SK-N-MC (cell line): ENCODE results near the gene ZC3H13.

ENCODE experiments used
- DNase-seq: peaks from one replicate; pipeline ENCODE4 v3.0.0-alpha.2; 2011; ENCODE audit warnings: low read depth, low spot score
- H3K27ac ChIP-seq: fragments of 200-600 bp; sonication (generic); 2 replicates; pipeline ENCODE4 v1.5.1; 2016; ENCODE audit warnings: mixed run types
- H3K36me3 ChIP-seq: fragments of 200-600 bp; sonication (generic); 2 replicates; pipeline ENCODE4 v1.6.1; 2017; ENCODE audit warnings: antibody characterized with exemption, low read length, mixed read lengths; ENCODE audit not compliant: insufficient read depth
- H3K4me3 ChIP-seq: fragments of 200-600 bp; sonication (generic); 2 replicates; pipeline ENCODE4 v1.5.1; 2016
- H3K9ac ChIP-seq: fragments of 200-600 bp; sonication (generic); 2 replicates; pipeline ENCODE4 v1.8.0; 2017; ENCODE audit warnings: mixed run types, mixed read lengths; ENCODE audit not compliant: insufficient read length
- H3K9me3 ChIP-seq: fragments of 200-600 bp; sonication (generic); 2 replicates; pipeline ENCODE4 v1.6.1; 2017; ENCODE audit warnings: low read depth, mild to moderate bottlenecking, antibody characterized with exemption, low read length, moderate library complexity, mixed read lengths
- EZH2 ChIP-seq: fragments of 200-600 bp; sonication (generic); IDR thresholded peaks from one replicate; pipeline ENCODE4 v1.6.1; 2017; ENCODE audit warnings: antibody characterized with exemption
- FOXP2 ChIP-seq: optimal IDR thresholded peaks from 2 replicates; pipeline ENCODE3; 2011; ENCODE audit warnings: mild to moderate bottlenecking, moderate library complexity; ENCODE audit not compliant: insufficient read depth; ENCODE audit errors: extremely low read length, control extremely low read depth
- POLR2AphosphoS5 ChIP-seq: IDR thresholded peaks from 2 replicates; pipeline ENCODE4 v1.6.1; 2012; ENCODE audit warnings: mild to moderate bottlenecking, low read depth, low read length, borderline replicate concordance

The ZC3H13 gene

GRCh38 chr13:46077265-46077664 lies 24.7 kb upstream of the ZC3H13 start:
- H3K27ac ChIP-seq = no peak overlapping the region
- TF ChIP-seq POLR2AphosphoS5 (no peak), EZH2 (no peak), FOXP2 (no peak)
- H3K9me3 ChIP-seq = no peaks in the 10 kb centered on the region; the same call in 1 of the 2 replicates
- no peak overlapping the region for H3K9ac ChIP-seq
- DNase-seq = no peak
- peaks cover 13% of the 10 kb centered on the region; the same call in 1 of the 2 replicates for H3K36me3 ChIP-seq
- no peak overlapping the region for H3K4me3 ChIP-seq

- Histone ChIP-seq H3K27ac (no peak overlapping the region), H3K9me3 (no peaks in the 10 kb centered on the region; the same call in 1 of the 2 replicates), H3K4me3 (no peak overlapping the region), H3K9ac (no peak overlapping the region), H3K36me3 (peaks cover 13% of the 10 kb centered on the region; the same call in 1 of the 2 replicates)
- no peak for DNase-seq
- TF ChIP-seq POLR2AphosphoS5 = no peak
- TF ChIP-seq FOXP2 = no peak
- TF ChIP-seq EZH2 = no peak
Observed at GRCh38 chr13:46076827-46077226, 24.3 kb upstream of the ZC3H13 start.

GRCh38 chr13:46075811-46076210 lies 23.3 kb upstream of the ZC3H13 start:
- TF ChIP-seq FOXP2 (no peak), EZH2 (no peak), POLR2AphosphoS5 (no peak)
- H3K9me3 ChIP-seq = no peaks in the 10 kb centered on the region; the same call in 1 of the 2 replicates
- DNase-seq = no peak
- H3K9ac ChIP-seq = no peak overlapping the region
- no peak overlapping the region for H3K27ac ChIP-seq
- H3K4me3 ChIP-seq = no peak overlapping the region
- peaks cover 13% of the 10 kb centered on the region; the same call in 1 of the 2 replicates for H3K36me3 ChIP-seq

- Histone ChIP-seq H3K4me3 (no peak overlapping the region), H3K9ac (no peak overlapping the region), H3K27ac (no peak overlapping the region), H3K9me3 (no peaks in the 10 kb centered on the region; the same call in 1 of the 2 replicates), H3K36me3 (peaks cover 13% of the 10 kb centered on the region; the same call in 1 of the 2 replicates)
- DNase-seq = no peak
- TF ChIP-seq POLR2AphosphoS5 = no peak
- TF ChIP-seq FOXP2 = no peak
- TF ChIP-seq EZH2 = no peak
Observed at GRCh38 chr13:46071590-46072249, 19.2 kb upstream of the ZC3H13 start.

GRCh38 chr13:46063292-46063691 lies 10.7 kb upstream of the ZC3H13 start:
- no peak overlapping the region for H3K27ac ChIP-seq
- no peak overlapping the region for H3K4me3 ChIP-seq
- no peak for DNase-seq
- H3K9ac ChIP-seq = no peak overlapping the region
- no peaks in the 10 kb centered on the region for H3K36me3 ChIP-seq
- H3K9me3 ChIP-seq = no peaks in the 10 kb centered on the region
- TF ChIP-seq FOXP2 (no peak), EZH2 (no peak)

GRCh38 chr13:46062185-46062584 lies 9.6 kb upstream of the ZC3H13 start:
- H3K9me3 ChIP-seq = no peaks in the 10 kb centered on the region
- H3K9ac ChIP-seq = no peak overlapping the region
- no peak for TF ChIP-seq FOXP2
- no peak for TF ChIP-seq EZH2
- no peak for TF ChIP-seq POLR2AphosphoS5
- no peaks in the 10 kb centered on the region for H3K36me3 ChIP-seq
- peak overlapping the region; percentile 27; the same call in 1 of the 2 replicates for H3K27ac ChIP-seq
- DNase-seq = no peak
- no peak overlapping the region for H3K4me3 ChIP-seq

GRCh38 chr13:46059405-46059804 lies 6.9 kb upstream of the ZC3H13 start:
- H3K9me3 ChIP-seq = no peaks in the 10 kb centered on the region

GRCh38 chr13:46058268-46058667 lies 5.7 kb upstream of the ZC3H13 start:
- DNase-seq = no peak
- H3K36me3 ChIP-seq = no peaks in the 10 kb centered on the region
- no peak for TF ChIP-seq FOXP2
- no peak for TF ChIP-seq POLR2AphosphoS5
- TF ChIP-seq EZH2 = no peak
- no peak overlapping the region for H3K9ac ChIP-seq
- no peak overlapping the region for H3K27ac ChIP-seq
- H3K9me3 ChIP-seq = no peaks in the 10 kb centered on the region
- H3K4me3 ChIP-seq = no peak overlapping the region

More at GRCh38 chr13:46059405-46059804, 6.9 kb upstream of the ZC3H13 start:
- H3K4me3 ChIP-seq = no peak overlapping the region
- H3K36me3 ChIP-seq = no peaks in the 10 kb centered on the region
- DNase-seq = no peak
- no peak overlapping the region for H3K9ac ChIP-seq
- TF ChIP-seq EZH2 (no peak), POLR2AphosphoS5 (no peak), FOXP2 (no peak)
- H3K27ac ChIP-seq = no peak overlapping the region

GRCh38 chr13:46057256-46058015 lies 4.9 kb upstream of the ZC3H13 start:
- Histone ChIP-seq H3K27ac (no peak overlapping the region), H3K36me3 (no peaks in the 10 kb centered on the region), H3K9me3 (no peaks in the 10 kb centered on the region), H3K9ac (no peak overlapping the region), H3K4me3 (no peak overlapping the region)
- TF ChIP-seq EZH2 (no peak), POLR2AphosphoS5 (no peak), FOXP2 (no peak)
- no peak for DNase-seq
